IMR-90 (cell line): ENCODE data around the gene WWC1. TPM values are rescaled to one million over a fixed set of nuclear protein-coding genes. Genes with fewer than 3 reads are reported as not detected.
A peak's percentile ranks its signal among the peaks of the same experiment; 100 is the strongest.

ENCODE experiments used
- ATAC-seq: fragments of 200-7000 bp; cut with Tn5 transposase; 2 replicates; pipeline ENCODE4 v1.9.1; 2020; ENCODE audit warnings: low read depth, mild to moderate bottlenecking, moderate library complexity
- Bru-seq: library from RNA; stranded (reverse); fragments of 400-500 nt; gene quantifications from one replicate; lab custom pipeline; 2021; lab: Mats Ljungman, UMichigan
- BruChase-seq, 2 experiments: library from RNA; stranded (reverse); fragments of 400-500 nt; gene quantifications; one replicate each; lab custom pipeline; 2021; lab: Mats Ljungman, UMichigan
- BruUV-seq: library from RNA; stranded (reverse); fragments of 400-500 nt; replicated peaks from 2 replicates; lab custom pipeline; 2021; lab: Mats Ljungman, UMichigan
- CTCF ChIA-PET: fragments of 300-600 bp; formaldehyde crosslinking; extraction: SDS; loops from one replicate; lab custom pipeline; 2021; ENCODE audit warnings: antibody characterized with exemption; lab: Yijun Ruan, JAX
- POLR2A ChIA-PET: fragments of 300-600 bp; sonication (Branson Sonifier 250); formaldehyde crosslinking; loops from one replicate; lab custom pipeline; 2022; ENCODE audit warnings: antibody characterized with exemption; ENCODE audit not compliant: unreplicated experiment; lab: Charles Lee
- DNase-seq: peaks from one replicate; pipeline ENCODE4 v3.0.0; 2013
- H2AFZ ChIP-seq: replicated peaks from 2 replicates; pipeline ENCODE3; 2013; ENCODE audit warnings: low read length, mild to moderate bottlenecking; ENCODE audit not compliant: poor library complexity
- H2AK5ac ChIP-seq: 2 replicates; pipeline ENCODE4 v1.6.1; 2013; ENCODE audit warnings: low read depth, low read length, inconsistent platforms
- H2AK9ac ChIP-seq: replicated peaks from 2 replicates; pipeline ENCODE3; 2013; ENCODE audit warnings: mild to moderate bottlenecking, low read depth, low read length, moderate library complexity; ENCODE audit not compliant: poor library complexity
- H2BK120ac ChIP-seq: 2 replicates; pipeline ENCODE4 v1.6.1; 2013; ENCODE audit warnings: low read depth, low read length, inconsistent platforms
- H2BK15ac ChIP-seq: 3 replicates; pipeline ENCODE4 v1.6.1; 2013; ENCODE audit warnings: low read depth, low read length, inconsistent platforms
- H2BK20ac ChIP-seq: 2 replicates; pipeline ENCODE4 v1.6.1; 2013; ENCODE audit warnings: low read depth, mild to moderate bottlenecking, inconsistent platforms, low read length, moderate library complexity
- H2BK5ac ChIP-seq: 2 replicates; pipeline ENCODE4 v1.6.1; 2013; ENCODE audit warnings: mild to moderate bottlenecking, low read depth, low read length, inconsistent platforms; ENCODE audit not compliant: poor library complexity, severe bottlenecking
- H3K14ac ChIP-seq: replicated peaks from 2 replicates; pipeline ENCODE4 v1.6.1; 2013; ENCODE audit warnings: low read depth, low read length, inconsistent platforms
- H3K18ac ChIP-seq: 2 replicates; pipeline ENCODE4 v1.6.1; 2013; ENCODE audit warnings: low read depth, low read length, control low read depth
- H3K23ac ChIP-seq: 2 replicates; pipeline ENCODE4 v1.6.1; 2013; ENCODE audit warnings: low read depth, low read length, inconsistent platforms
- H3K27ac ChIP-seq: 2 replicates; pipeline ENCODE4 v1.5.1; 2013; ENCODE audit warnings: mild to moderate bottlenecking, control low read depth, low read length; ENCODE audit not compliant: insufficient read depth
- H3K27me3 ChIP-seq: 2 replicates; pipeline ENCODE4 v1.6.1; 2013; ENCODE audit warnings: low read length; ENCODE audit not compliant: control insufficient read depth, insufficient read depth
- H3K36me3 ChIP-seq: 2 replicates; pipeline ENCODE4 v1.6.1; 2013; ENCODE audit warnings: low read length, mixed read lengths; ENCODE audit not compliant: control insufficient read depth, insufficient read depth
- H3K4ac ChIP-seq: 2 replicates; pipeline ENCODE4 v1.6.1; 2013; ENCODE audit warnings: low read depth, low read length, inconsistent platforms
- H3K4me1 ChIP-seq: 2 replicates; pipeline ENCODE4 v1.6.1; 2013; ENCODE audit warnings: low read length, mixed read lengths; ENCODE audit not compliant: control insufficient read depth, insufficient read depth
- H3K4me2 ChIP-seq: 2 replicates; pipeline ENCODE4 v1.6.1; 2013; ENCODE audit warnings: low read depth, mild to moderate bottlenecking, control low read depth, low read length, moderate library complexity
- H3K4me3 ChIP-seq: 2 replicates; pipeline ENCODE4 v1.5.1; 2013; ENCODE audit warnings: low read depth, mild to moderate bottlenecking, control low read depth, low read length, moderate library complexity; ENCODE audit not compliant: insufficient read depth
- H3K56ac ChIP-seq: 2 replicates; pipeline ENCODE4 v1.6.1; 2013; ENCODE audit warnings: low read length, inconsistent platforms; ENCODE audit not compliant: insufficient read depth; ENCODE audit errors: extremely low read depth
- H3K79me1 ChIP-seq, 2 experiments: 2 replicates each; pipeline ENCODE4 v1.6.1; 2013; ENCODE audit warnings: low read length in 2 of 2, inconsistent platforms in 1 of 2, low read depth in 1 of 2
- H3K9ac ChIP-seq: 2 replicates; pipeline ENCODE4 v1.6.1; 2013; ENCODE audit warnings: low read depth, low read length, control low read depth
- H3K9me1 ChIP-seq: 2 replicates; pipeline ENCODE4 v1.6.1; 2013; ENCODE audit warnings: low read length, inconsistent platforms; ENCODE audit not compliant: insufficient read depth
- H3K9me3 ChIP-seq: 2 replicates; pipeline ENCODE4 v1.6.1; 2013; ENCODE audit warnings: low read length; ENCODE audit not compliant: control insufficient read depth, insufficient read depth
- H4K20me1 ChIP-seq: 2 replicates; pipeline ENCODE4 v1.6.1; 2013; ENCODE audit warnings: low read length, inconsistent platforms; ENCODE audit not compliant: insufficient read depth
- H4K5ac ChIP-seq: 2 replicates; pipeline ENCODE4 v1.6.1; 2013; ENCODE audit warnings: mild to moderate bottlenecking, low read depth, low read length, control low read depth
- H4K8ac ChIP-seq, 2 experiments: 2 replicates each; pipeline ENCODE4 v1.6.1; 2013; ENCODE audit warnings: low read depth in 2 of 2, low read length in 2 of 2, control low read depth in 1 of 2, inconsistent platforms in 1 of 2
- H4K91ac ChIP-seq: 2 replicates; pipeline ENCODE4 v1.6.1; 2013; ENCODE audit warnings: low read depth, low read length, inconsistent platforms; ENCODE audit not compliant: insufficient read depth
- BHLHE40 ChIP-seq: fragments of 150-350 bp; IDR thresholded peaks from 2 replicates; pipeline ENCODE4 v1.6.1; 2016; ENCODE audit warnings: mild to moderate bottlenecking, low read depth, low read length
- CEBPB ChIP-seq: IDR thresholded peaks from 2 replicates; pipeline ENCODE4 v1.6.1; 2012; ENCODE audit warnings: low read depth, low read length, improper control_type of control experiment
- CHD1 ChIP-seq: IDR thresholded peaks from 2 replicates; pipeline ENCODE4 v1.6.1; 2012; ENCODE audit warnings: low read depth, low read length, improper control_type of control experiment
- CTCF ChIP-seq: conservative IDR thresholded peaks from 2 replicates; pipeline ENCODE4 v1.5.1; 2012; ENCODE audit warnings: mild to moderate bottlenecking, low read depth, low read length, improper control_type of control experiment
- FOS ChIP-seq: fragments of 150-350 bp; IDR thresholded peaks from 2 replicates; pipeline ENCODE4 v1.6.1; 2016; ENCODE audit warnings: low read depth, low read length
- MXI1 ChIP-seq: IDR thresholded peaks from 2 replicates; pipeline ENCODE4 v1.6.1; 2012; ENCODE audit warnings: low read depth, mild to moderate bottlenecking, low read length, moderate library complexity, borderline replicate concordance
- POLR2A ChIP-seq: IDR thresholded peaks from 2 replicates; pipeline ENCODE4 v1.6.1; 2012; ENCODE audit warnings: mild to moderate bottlenecking, low read depth, low read length
- RAD21 ChIP-seq: IDR thresholded peaks from 2 replicates; pipeline ENCODE4 v1.6.1; 2012; ENCODE audit warnings: low read length, improper control_type of control experiment
- RCOR1 ChIP-seq: IDR thresholded peaks from 2 replicates; pipeline ENCODE4 v1.6.1; 2012; ENCODE audit warnings: mild to moderate bottlenecking, low read length, improper control_type of control experiment; ENCODE audit not compliant: insufficient replicate concordance
- RFX5 ChIP-seq: IDR thresholded peaks from 2 replicates; pipeline ENCODE4 v1.8.0; 2012; ENCODE audit warnings: low read depth, mild to moderate bottlenecking, low read length, moderate library complexity
- SMC3 ChIP-seq: fragments of 150-350 bp; IDR thresholded peaks from 2 replicates; pipeline ENCODE4 v1.6.1; 2016; ENCODE audit warnings: low read depth, mild to moderate bottlenecking, antibody characterized with exemption, low read length, moderate library complexity
- WGBS, 2 experiments: methylation state at CpG; one replicate each; pipeline versions ENCODE4 v1.1.5 to v1.1.7; 2013; ENCODE audit warnings: missing lambda C conversion rate in 2 of 2; ENCODE audit not compliant: insufficient read length in 1 of 2; ENCODE audit errors: extremely low coverage in 2 of 2; 5-methylcytosine and 5-hydroxymethylcytosine counted together
- dilution Hi-C: fragments of 300-500 bp; cut with HindIII; formaldehyde crosslinking; loops from one replicate; pipeline ENCODE4 v1.14.3; 2018; ENCODE audit warnings: low sequenced_read_pairs; ENCODE audit not compliant: unreplicated experiment
- in situ Hi-C: fragments of 300-500 bp; cut with MboI; formaldehyde crosslinking; loops from 3 replicates; pipeline ENCODE4 v1.14.3; 2019; ENCODE audit warnings: low sequenced_read_pairs, inconsistent platforms, mixed read lengths
- intact Hi-C: fragments of 100-400 bp; cut with micrococcal nuclease; formaldehyde crosslinking; loops from 2 replicates; pipeline ENCODE4 v1.10.0; 2022
- long read RNA-seq: library from polyadenylated mRNA; unstranded; transcript quantifications from one replicate; pipeline ENCODE4 v2.0.0, GENCODE V29; 2021; ENCODE audit not compliant: unreplicated experiment
- polyA plus RNA-seq, 3 experiments: library from polyadenylated mRNA; depleted of rRNA; stranded (reverse); fragments of >200 nt; gene quantifications; 2 replicates each; pipeline ENCODE4 v1.2.3, GENCODE V29; 2012; ENCODE audit warnings: low replicate concordance in 1 of 3
- total RNA-seq: library from RNA; depleted of rRNA; stranded (reverse); fragments of >200 nt; gene quantifications from 2 replicates; pipeline ENCODE4 v1.2.3, GENCODE V29; 2012; rRNA removed
- TF ChIP-seq, protein P1 (sequence below): fragments of 150-350 bp; IDR thresholded peaks from 2 replicates; pipeline ENCODE4 v1.6.1; 2016; ENCODE audit warnings: low read depth, mild to moderate bottlenecking, low read length, moderate library complexity, borderline replicate concordance

WWC1 gene
- total RNA-seq = 9.1 and 10.3 TPM in 2 replicates
- 10.1 and 10.3 TPM in 2 replicates for polyA plus RNA-seq (2012; rRNA removed)
- 6.8 TPM in 2 replicates for polyA plus RNA-seq (2012; cell fraction: cytosol; rRNA removed)
- 5.9 and 8.3 TPM in 2 replicates for polyA plus RNA-seq (2012; cell fraction: nucleus; rRNA removed; ENCODE audit: low replicate concordance)
- Bru-seq, nascent RNA = percentile 61 among the genes with signal in this experiment
- BruChase-seq, experiment 1, labeled RNA remaining after a 6-hour chase = percentile 51 among the genes with signal in this experiment
- percentile 44 among the genes with signal in this experiment for BruChase-seq, experiment 2, labeled RNA remaining after a 2-hour chase
- long read RNA-seq, full-length matches to known transcripts = 4 of 8 reads
- long read RNA-seq, partial matches to known transcripts = 3 of 8 reads
- long read RNA-seq, other reads (novel, unspliced or antisense) = 1 of 8 reads

DNA sequence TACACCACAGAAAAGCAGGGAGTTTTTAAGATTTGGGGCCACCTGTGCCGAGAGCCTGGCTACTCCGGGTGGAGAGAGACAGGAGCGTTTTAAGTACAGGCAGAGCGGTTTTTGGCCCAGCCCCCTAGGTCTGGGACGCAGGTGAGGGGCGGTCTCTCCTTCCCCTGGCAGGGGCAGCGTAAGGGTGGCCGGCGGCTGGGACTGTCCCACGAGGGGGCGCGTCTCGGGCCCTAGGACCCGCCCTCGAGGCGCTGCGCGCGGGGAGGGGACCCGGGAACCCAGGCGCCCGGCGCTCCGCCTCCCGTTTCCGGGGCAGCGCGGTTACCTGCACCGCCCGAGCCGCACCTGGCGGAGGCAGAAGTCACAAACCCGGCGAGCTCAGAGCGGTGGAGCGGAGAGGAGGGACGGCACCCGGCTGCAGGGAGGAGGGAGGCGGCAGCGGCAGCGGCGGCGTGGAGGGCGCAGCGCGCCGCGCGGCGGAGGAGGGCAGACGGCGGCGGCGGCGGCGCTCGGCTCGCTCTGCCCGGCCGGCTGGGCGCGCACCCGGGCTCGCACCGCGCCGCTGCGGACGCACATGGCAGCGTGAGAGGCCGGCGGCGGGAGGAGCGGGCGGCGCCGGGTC, at the start of gene WWC1:
TSS of gene WWC1 (plus strand) at position 304 of the 622 bp plus-strand sequence. CDS start 508 bp downstream, outside the sequence.
- no peak within 1 kb of the TSS for H2BK5ac ChIP-seq
- H4K5ac ChIP-seq = no peak within 1 kb of the TSS
- BruUV-seq = no TSS peak
- peak within 1 kb of the TSS; percentile 56; the same call in 1 of the 2 replicates for H2BK20ac ChIP-seq
- dilution Hi-C loops (no loop called here), intact Hi-C loops (loop anchor here (5.0 kb wide), 2 partner anchors 116 to 181 kb away; no protein-coding TSS in a partner anchor), in situ Hi-C loops (loop anchor here (25.0 kb wide), 1 partner anchor 146 kb away; no protein-coding TSS in a partner anchor)
- peak within 1 kb of the TSS; percentile 96 for H2AFZ ChIP-seq
- H3K4me2 ChIP-seq = peak within 1 kb of the TSS; percentile 85
- peak within 1 kb of the TSS; percentile 47; the same call in 1 of the 2 replicates for H3K27ac ChIP-seq
- H3K14ac ChIP-seq = no peak within 1 kb of the TSS
- CTCF ChIA-PET = interaction anchor here (0.6 to 1.0 kb wide), 2 partner anchors 10 to 186 kb away, joined by 3 to 5 read pairs; no protein-coding TSS in a partner anchor
- H4K91ac ChIP-seq = peak within 1 kb of the TSS; percentile 20; the same call in 1 of the 2 replicates
- H3K9me1 ChIP-seq = no peaks in the 10 kb centered on the region
- 0% methylated on average over 25 of the region's 77 CpGs; no CpG with 5 or more reads in 1 of the 2 experiments for WGBS, 2 experiments
- H3K4me1 ChIP-seq = peaks cover 14% of the 10 kb centered on the region
- no peak within 1 kb of the TSS for H3K56ac ChIP-seq
- H2BK120ac ChIP-seq = peak within 1 kb of the TSS; percentile 57; the same call in 1 of the 2 replicates
- H2AK5ac ChIP-seq = no peak within 1 kb of the TSS
- H2BK15ac ChIP-seq = no peak within 1 kb of the TSS
- H3K4ac ChIP-seq = no peak within 1 kb of the TSS
- H3K36me3 ChIP-seq = no peaks in the 10 kb centered on the region
- no peaks in the 10 kb centered on the region for H3K9me3 ChIP-seq
- H3K79me1 ChIP-seq = peaks cover 26 to 29% of the 10 kb centered on the region in 2 experiments
- POLR2A ChIA-PET = no interaction called here
- DNase-seq (peak; percentile 26), ATAC-seq (peak; percentile 71)
- peak within 1 kb of the TSS; percentile 50; the same call in 1 of the 2 replicates for H3K9ac ChIP-seq
- H3K23ac ChIP-seq = no peak within 1 kb of the TSS
- H4K8ac ChIP-seq = peak within 1 kb of the TSS in 1 of 2 experiments; percentile 35; a peak in 1 of 4 replicates
- H2AK9ac ChIP-seq = peak within 1 kb of the TSS; percentile 80
- H3K27me3 ChIP-seq = no peaks in the 10 kb centered on the region
- H4K20me1 ChIP-seq = no peaks in the 10 kb centered on the region
- H3K4me3 ChIP-seq = peak within 1 kb of the TSS; percentile 98
- H3K18ac ChIP-seq = no peak within 1 kb of the TSS
- TF ChIP-seq, protein P1, sequence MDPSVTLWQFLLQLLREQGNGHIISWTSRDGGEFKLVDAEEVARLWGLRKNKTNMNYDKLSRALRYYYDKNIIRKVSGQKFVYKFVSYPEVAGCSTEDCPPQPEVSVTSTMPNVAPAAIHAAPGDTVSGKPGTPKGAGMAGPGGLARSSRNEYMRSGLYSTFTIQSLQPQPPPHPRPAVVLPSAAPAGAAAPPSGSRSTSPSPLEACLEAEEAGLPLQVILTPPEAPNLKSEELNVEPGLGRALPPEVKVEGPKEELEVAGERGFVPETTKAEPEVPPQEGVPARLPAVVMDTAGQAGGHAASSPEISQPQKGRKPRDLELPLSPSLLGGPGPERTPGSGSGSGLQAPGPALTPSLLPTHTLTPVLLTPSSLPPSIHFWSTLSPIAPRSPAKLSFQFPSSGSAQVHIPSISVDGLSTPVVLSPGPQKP = no peak
- TF ChIP-seq SMC3 (0 out of 2 replicates have a peak, but pooled peaks have one; percentile 6), FOS (no peak), RCOR1 (no peak), POLR2A (no peak), CTCF (peak; percentile 28; the same call in 1 of the 2 replicates), RFX5 (no peak), CEBPB (no peak), RAD21 (no peak), CHD1 (no peak), BHLHE40 (no peak), MXI1 (peak; percentile 72; the same call in 1 of the 2 replicates)
